Endothelial cell of umbilical vein (primary cell): ENCODE measurements around the gene RAPGEF3. TPM values are rescaled to one million over a fixed set of nuclear protein-coding genes. Genes with fewer than 3 reads are reported as not detected.

ENCODE experiments used
- BruUV-seq: library from RNA; stranded (reverse); fragments of 400-500 nt; replicated peaks from 2 replicates; lab custom pipeline; 2021; lab: Mats Ljungman, UMichigan
- CTCF ChIA-PET: fragments of 300-600, 350-600 bp; sonication (Branson Sonifier 250); formaldehyde crosslinking; loops from one replicate; lab custom pipeline; 2021; ENCODE audit warnings: antibody characterized with exemption, inconsistent platforms; lab: Charles Lee
- POLR2A ChIA-PET: fragments of 300-600, 350-600 bp; sonication (Branson Sonifier 250); formaldehyde crosslinking; loops from one replicate; lab custom pipeline; 2021; ENCODE audit warnings: antibody characterized with exemption, inconsistent platforms; lab: Charles Lee
- DNase-seq: peaks from one replicate; pipeline ENCODE4 v3.0.0-alpha.2; 2011; ENCODE audit warnings: low read depth, low spot score
- FAIRE-seq: peaks from 2 replicates; lab custom pipeline; 2011; peaks lifted over from hg19 to GRCh38; lab: Jason Lieb, UNC
- H2AFZ ChIP-seq: 2 replicates; pipeline ENCODE4 v1.6.0; 2012; ENCODE audit warnings: low read depth, low read length, control low read depth, inconsistent platforms
- H3K27ac ChIP-seq: 2 replicates; pipeline ENCODE4 v1.5.1; 2011; ENCODE audit warnings: low read depth, mild to moderate bottlenecking, control low read depth, low read length, moderate library complexity; ENCODE audit not compliant: insufficient read depth
- H3K27me3 ChIP-seq, 2 experiments: 2 replicates each; pipeline versions ENCODE4 v1.6.0 to v1.6.1; 2011; ENCODE audit warnings: low read length in 2 of 2, mixed read lengths in 1 of 2; ENCODE audit not compliant: control insufficient read depth in 2 of 2, insufficient read depth in 2 of 2
- H3K36me3 ChIP-seq, 2 experiments: 2 replicates in 1 of 2; 3 replicates in 1 of 2; pipeline ENCODE4 v1.5.1; 2011; ENCODE audit warnings: low read length in 2 of 2, mild to moderate bottlenecking in 1 of 2, moderate library complexity in 1 of 2; ENCODE audit not compliant: control insufficient read depth in 2 of 2, insufficient read depth in 2 of 2; ENCODE audit errors: extremely low read depth in 1 of 2
- H3K4me1 ChIP-seq: 3 replicates; pipeline ENCODE4 v1.5.1; 2011; ENCODE audit warnings: mild to moderate bottlenecking, low read length; ENCODE audit not compliant: control insufficient read depth, insufficient read depth; ENCODE audit errors: extremely low read depth
- H3K4me2 ChIP-seq: 2 replicates; pipeline ENCODE4 v1.6.1; 2011; ENCODE audit warnings: low read length, control low read depth, mixed read lengths; ENCODE audit not compliant: insufficient read depth
- H3K4me3 ChIP-seq, 3 experiments: fragments of 200-600 bp in 1 of 3; sonication (generic), shearing (Covaris generic) in 1 of 3; replicated peaks in 1 of 3; 2 replicates each; pipeline ENCODE4 v1.5.1; 2011 to 2016; ENCODE audit warnings: control low read depth in 3 of 3, low read length in 3 of 3, mild to moderate bottlenecking in 2 of 3, inconsistent platforms in 1 of 3, low read depth in 1 of 3, moderate library complexity in 1 of 3; ENCODE audit not compliant: insufficient read depth in 1 of 3
- H3K79me2 ChIP-seq: 2 replicates; pipeline ENCODE4 v1.6.0; 2012; ENCODE audit warnings: low read length, inconsistent platforms; ENCODE audit not compliant: control insufficient read depth, insufficient read depth
- H3K9ac ChIP-seq: replicated peaks from 2 replicates; pipeline ENCODE3; 2011; ENCODE audit warnings: low read length, control low read depth; ENCODE audit not compliant: insufficient read depth; ENCODE audit errors: extremely low read depth
- H3K9me1 ChIP-seq: replicated peaks from 3 replicates; pipeline ENCODE4 v1.6.0; 2011; ENCODE audit warnings: mild to moderate bottlenecking, low read length; ENCODE audit not compliant: control insufficient read depth, insufficient read depth; ENCODE audit errors: extremely low read depth
- H3K9me3 ChIP-seq: replicated peaks from 2 replicates; pipeline ENCODE4 v1.5.1; 2012; ENCODE audit warnings: low read length, inconsistent platforms; ENCODE audit not compliant: control insufficient read depth, insufficient read depth
- H4K20me1 ChIP-seq: replicated peaks from 2 replicates; pipeline ENCODE3; 2011; ENCODE audit warnings: mild to moderate bottlenecking, low read length; ENCODE audit not compliant: control insufficient read depth, insufficient read depth; ENCODE audit errors: extremely low read depth
- EZH2 ChIP-seq: IDR thresholded peaks from 2 replicates; pipeline ENCODE4 v1.6.1; 2012; ENCODE audit warnings: borderline replicate concordance, low read depth, mild to moderate bottlenecking, moderate library complexity, low read length, inconsistent platforms; ENCODE audit not compliant: severe bottlenecking
- FOS ChIP-seq: IDR thresholded peaks from 2 replicates; pipeline ENCODE4 v1.6.1; 2011; ENCODE audit warnings: mild to moderate bottlenecking, low read length, moderate library complexity, borderline replicate concordance; ENCODE audit not compliant: insufficient read depth
- GATA2 ChIP-seq: IDR thresholded peaks from 2 replicates; pipeline ENCODE4 v1.7.0; 2011; ENCODE audit warnings: low read depth, mild to moderate bottlenecking, moderate library complexity, mixed read lengths, low read length; ENCODE audit not compliant: insufficient read length, insufficient read depth
- JUN ChIP-seq: IDR thresholded peaks from 2 replicates; pipeline ENCODE4 v1.6.1; 2011; ENCODE audit warnings: borderline replicate concordance, low read depth; ENCODE audit not compliant: insufficient read length, insufficient read depth
- MYC ChIP-seq: IDR thresholded peaks from one replicate; pipeline ENCODE4 v1.6.1; 2011; ENCODE audit warnings: mild to moderate bottlenecking, low read depth, low read length
- POLR2A ChIP-seq: IDR thresholded peaks from 2 replicates; pipeline ENCODE4 v1.6.1; 2012; ENCODE audit warnings: low read depth, mild to moderate bottlenecking, control low read depth, low read length
- POLR2AphosphoS5 ChIP-seq: IDR thresholded peaks from 2 replicates; pipeline ENCODE4 v1.6.1; 2012; ENCODE audit warnings: low read depth, mild to moderate bottlenecking, control low read depth, low read length, moderate library complexity; ENCODE audit not compliant: insufficient read depth
- dilution Hi-C: fragments of 300-500 bp; cut with MboI; formaldehyde crosslinking; loops from one replicate; pipeline ENCODE4 v1.15.0; 2019; ENCODE audit warnings: low sequenced_read_pairs; ENCODE audit not compliant: extremely low pct_ligation_motif_present
- intact Hi-C: fragments of 100-400 bp; cut with micrococcal nuclease; formaldehyde crosslinking; loops from one replicate; pipeline ENCODE4 v1.10.0; 2022
- polyA plus RNA-seq, 4 experiments: library from polyadenylated mRNA; depleted of rRNA in 3 of 4; stranded (reverse) in 3 of 4; unstranded in 1 of 4; fragments of >200 nt; gene quantifications; 2 replicates each; pipeline versions ENCODE4 v1.2.1 to v1.2.3, GENCODE V29; 2011 to 2012; ENCODE audit warnings: missing spikeins in 1 of 4
- total RNA-seq: library from RNA; stranded (reverse); gene quantifications from 2 replicates; pipeline ENCODE4 v1.2.3, GENCODE V29; 2021
- TF ChIP-seq, protein P1 (sequence below): IDR thresholded peaks from 2 replicates; pipeline ENCODE4 v1.6.1; 2011; ENCODE audit not compliant: insufficient read depth, insufficient read length
- TF ChIP-seq, protein P2 (sequence below), 2 donors: IDR thresholded peaks; 1 replicate in 1 of 2; 2 replicates in 1 of 2; pipeline ENCODE4 v1.5.1; 2011; ENCODE audit warnings: low read length in 2 of 2, mild to moderate bottlenecking in 2 of 2, moderate library complexity in 2 of 2, control low read depth in 1 of 2, inconsistent platforms in 1 of 2, low read depth in 1 of 2; ENCODE audit not compliant: insufficient read depth in 1 of 2; ENCODE audit errors: extremely low read depth in 1 of 2

RAPGEF3 gene
- total and polyA plus RNA-seq, 2 donors (not counting 3 experiments of a cell fraction or from before 2014, with no cell fraction given): 34.5 to 55.1 TPM

GRCh38 chr12:47769234-47770085 is 10.8 kb upstream of the RAPGEF3 start:
- CTCF ChIA-PET: interaction anchor here (1.0 to 10.1 kb wide), 8 partner anchors 8 to 70 kb away, joined by 3 to 385 read pairs (median 52); partner anchors contain the start of gene RAPGEF3
- Histone ChIP-seq H3K9me3 (no peaks in the 10 kb centered on the region), H4K20me1 (no peaks in the 10 kb centered on the region), H3K27me3 (no peaks in the 10 kb centered on the region), H3K79me2 (no peaks in the 10 kb centered on the region), H3K4me3 (no peak overlapping the region), H3K27ac (no peak overlapping the region), H3K9ac (no peak overlapping the region), H3K36me3 (no peaks in the 10 kb centered on the region), H3K4me2 (no peak overlapping the region), H3K4me1 (peaks cover 15% of the 10 kb centered on the region), H3K9me1 (no peaks in the 10 kb centered on the region), H2AFZ (no peak overlapping the region)
- intact Hi-C loops: no loop called here
- POLR2A ChIA-PET: no interaction called here
- no TSS peak for BruUV-seq
- DNase-seq (no peak), FAIRE-seq (no peak)
- dilution Hi-C loops: no loop called here
- no peak for TF ChIP-seq JUN

GRCh38 chr12:47768323-47768811 is 9.7 kb upstream of the RAPGEF3 start:
- H4K20me1 ChIP-seq: no peaks in the 10 kb centered on the region
- H3K9me3 ChIP-seq: no peaks in the 10 kb centered on the region
- no TSS peak for BruUV-seq
- no peaks in the 10 kb centered on the region for H3K36me3 ChIP-seq
- H3K4me3 ChIP-seq: no peak overlapping the region
- DNase-seq (no peak), FAIRE-seq (no peak)
- intact Hi-C loops (no loop called here), dilution Hi-C loops (no loop called here)
- TF ChIP-seq, protein P1, sequence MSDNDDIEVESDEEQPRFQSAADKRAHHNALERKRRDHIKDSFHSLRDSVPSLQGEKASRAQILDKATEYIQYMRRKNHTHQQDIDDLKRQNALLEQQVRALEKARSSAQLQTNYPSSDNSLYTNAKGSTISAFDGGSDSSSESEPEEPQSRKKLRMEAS: no peak
- TF ChIP-seq GATA2 (no peak), JUN (no peak), MYC (no peak), EZH2 (no peak), FOS (no peak), POLR2AphosphoS5 (no peak), POLR2A (no peak)
- TF ChIP-seq, protein P2, sequence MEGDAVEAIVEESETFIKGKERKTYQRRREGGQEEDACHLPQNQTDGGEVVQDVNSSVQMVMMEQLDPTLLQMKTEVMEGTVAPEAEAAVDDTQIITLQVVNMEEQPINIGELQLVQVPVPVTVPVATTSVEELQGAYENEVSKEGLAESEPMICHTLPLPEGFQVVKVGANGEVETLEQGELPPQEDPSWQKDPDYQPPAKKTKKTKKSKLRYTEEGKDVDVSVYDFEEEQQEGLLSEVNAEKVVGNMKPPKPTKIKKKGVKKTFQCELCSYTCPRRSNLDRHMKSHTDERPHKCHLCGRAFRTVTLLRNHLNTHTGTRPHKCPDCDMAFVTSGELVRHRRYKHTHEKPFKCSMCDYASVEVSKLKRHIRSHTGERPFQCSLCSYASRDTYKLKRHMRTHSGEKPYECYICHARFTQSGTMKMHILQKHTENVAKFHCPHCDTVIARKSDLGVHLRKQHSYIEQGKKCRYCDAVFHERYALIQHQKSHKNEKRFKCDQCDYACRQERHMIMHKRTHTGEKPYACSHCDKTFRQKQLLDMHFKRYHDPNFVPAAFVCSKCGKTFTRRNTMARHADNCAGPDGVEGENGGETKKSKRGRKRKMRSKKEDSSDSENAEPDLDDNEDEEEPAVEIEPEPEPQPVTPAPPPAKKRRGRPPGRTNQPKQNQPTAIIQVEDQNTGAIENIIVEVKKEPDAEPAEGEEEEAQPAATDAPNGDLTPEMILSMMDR (IDR thresholded peaks at IDR 0.05; ENCODE audit: extremely low read depth in 1 of 2, insufficient read depth in 1 of 2, low read depth in 1 of 2, low read length in 2 of 2): no peak
- no peak overlapping the region for H3K9ac ChIP-seq
- H3K27me3 ChIP-seq: no peaks in the 10 kb centered on the region
- H3K27ac ChIP-seq: no peak overlapping the region
- ChIA-PET POLR2A (no interaction called here), CTCF (interaction anchor here (0.8 to 10.1 kb wide), 15 partner anchors 9 to 181 kb away, joined by 3 to 385 read pairs (median 7); partner anchors contain the start of genes ENDOU, RAPGEF3 and RPAP3)
- H2AFZ ChIP-seq: no peak overlapping the region
- no peaks in the 10 kb centered on the region for H3K9me1 ChIP-seq
- peaks cover 12% of the 10 kb centered on the region for H3K4me1 ChIP-seq
- H3K4me2 ChIP-seq: no peak overlapping the region
- H3K79me2 ChIP-seq: no peaks in the 10 kb centered on the region
